Measurements from ENCODE around the gene COL5A1.

Gene COL5A1

DNA sequence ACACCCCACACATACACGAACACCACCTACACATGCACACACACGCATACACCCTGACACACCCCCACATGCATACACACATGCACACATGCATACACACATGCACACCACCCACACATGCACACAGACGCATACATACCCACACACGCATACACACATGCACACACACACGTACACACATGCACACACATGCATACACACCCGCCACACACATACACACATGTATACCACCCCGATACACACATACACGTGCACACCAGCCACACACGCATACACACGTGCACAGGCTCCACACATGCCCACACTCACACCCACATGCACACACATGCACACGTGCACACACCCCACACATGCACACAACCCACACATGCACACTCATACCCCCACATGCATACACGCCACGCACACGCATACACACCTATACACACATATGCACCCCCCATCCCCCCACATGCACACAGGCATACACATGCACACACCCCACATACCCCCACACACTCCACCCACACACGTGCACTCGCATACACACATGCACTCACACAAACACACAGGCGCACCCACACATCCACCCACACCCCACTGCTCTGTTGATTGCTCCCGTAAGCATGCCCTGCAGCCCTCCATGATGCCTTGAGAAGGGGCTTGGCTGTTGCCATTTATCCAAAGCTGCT, 119.3 kb downstream of the COL5A1 start:
- H3K4me3 ChIP-seq (ENCODE audit: low read length), result no peak overlapping the region
- no peak for DNase-seq (ENCODE audit: low read depth)
- TF ChIP-seq, protein P1, sequence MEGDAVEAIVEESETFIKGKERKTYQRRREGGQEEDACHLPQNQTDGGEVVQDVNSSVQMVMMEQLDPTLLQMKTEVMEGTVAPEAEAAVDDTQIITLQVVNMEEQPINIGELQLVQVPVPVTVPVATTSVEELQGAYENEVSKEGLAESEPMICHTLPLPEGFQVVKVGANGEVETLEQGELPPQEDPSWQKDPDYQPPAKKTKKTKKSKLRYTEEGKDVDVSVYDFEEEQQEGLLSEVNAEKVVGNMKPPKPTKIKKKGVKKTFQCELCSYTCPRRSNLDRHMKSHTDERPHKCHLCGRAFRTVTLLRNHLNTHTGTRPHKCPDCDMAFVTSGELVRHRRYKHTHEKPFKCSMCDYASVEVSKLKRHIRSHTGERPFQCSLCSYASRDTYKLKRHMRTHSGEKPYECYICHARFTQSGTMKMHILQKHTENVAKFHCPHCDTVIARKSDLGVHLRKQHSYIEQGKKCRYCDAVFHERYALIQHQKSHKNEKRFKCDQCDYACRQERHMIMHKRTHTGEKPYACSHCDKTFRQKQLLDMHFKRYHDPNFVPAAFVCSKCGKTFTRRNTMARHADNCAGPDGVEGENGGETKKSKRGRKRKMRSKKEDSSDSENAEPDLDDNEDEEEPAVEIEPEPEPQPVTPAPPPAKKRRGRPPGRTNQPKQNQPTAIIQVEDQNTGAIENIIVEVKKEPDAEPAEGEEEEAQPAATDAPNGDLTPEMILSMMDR (conservative IDR thresholded peaks at IDR 0.05; ENCODE audit: low read depth, low read length), result no peak

DNA sequence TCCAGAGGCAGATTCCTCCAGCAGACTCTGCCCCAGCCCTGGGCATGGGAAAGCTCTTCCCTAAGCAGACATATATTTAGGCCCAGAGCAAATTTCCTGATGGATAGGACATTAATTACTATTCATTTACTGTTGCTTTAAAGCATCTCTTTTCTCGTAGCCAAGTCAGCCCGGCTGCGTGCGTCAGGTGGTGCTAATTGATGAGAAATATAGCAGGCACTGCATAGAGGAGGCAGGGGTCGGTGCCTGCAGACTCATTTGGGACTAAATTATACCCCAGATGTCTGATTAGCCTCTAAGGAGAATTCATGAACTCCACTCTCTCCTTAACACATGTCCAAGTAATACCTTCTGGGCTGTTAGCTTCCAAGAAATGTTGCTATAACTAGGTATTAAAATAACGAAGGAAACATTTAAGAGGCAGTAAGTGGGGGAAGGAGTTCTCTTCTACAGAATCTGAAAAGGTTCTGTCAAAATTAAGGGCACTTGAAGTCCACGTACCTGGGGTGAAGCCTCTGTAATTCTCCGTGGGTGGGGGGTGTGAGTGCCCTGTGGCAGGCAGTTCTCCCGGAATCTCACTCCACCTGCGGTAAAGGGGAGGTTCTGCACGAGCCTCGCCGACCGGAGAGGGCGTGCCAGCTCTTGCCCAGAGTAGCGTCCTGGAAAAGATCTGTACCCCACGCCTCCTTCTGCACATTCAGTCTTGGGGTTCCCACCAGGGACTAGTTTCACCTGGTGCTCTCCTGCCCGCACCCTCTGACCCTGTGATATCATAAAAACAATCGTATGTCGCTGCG, 123.1 kb downstream of the COL5A1 start:
- no peak overlapping the region for H3K4me3 ChIP-seq (ENCODE audit: low read length)
- no peak for DNase-seq (ENCODE audit: low read depth)
- TF ChIP-seq, protein P1 (conservative IDR thresholded peaks at IDR 0.05; ENCODE audit: low read depth, low read length), result no peak

DNA sequence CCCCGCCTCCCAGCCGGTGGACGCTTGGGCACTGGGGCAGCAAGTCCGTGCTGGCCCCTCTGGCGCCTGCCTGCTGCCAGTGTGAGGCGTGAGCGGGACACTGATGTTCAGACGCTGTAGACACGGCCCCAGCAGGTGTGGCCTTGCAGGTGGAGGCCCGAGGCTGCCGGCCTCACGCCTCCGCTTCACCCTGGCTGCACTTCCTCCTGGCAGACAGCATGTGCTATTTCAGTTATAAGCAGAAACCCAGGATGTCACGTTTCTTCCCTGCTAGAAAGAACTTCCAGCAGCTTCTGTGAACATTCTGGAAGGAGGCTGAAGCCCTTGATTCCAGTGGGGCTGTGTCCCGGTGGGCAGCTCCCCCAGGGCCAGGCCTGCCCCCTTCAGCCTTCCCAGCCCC, 124.2 kb downstream of the COL5A1 start:
- TF ChIP-seq, protein P1 (conservative IDR thresholded peaks at IDR 0.05; ENCODE audit: low read depth, low read length), result no peak
- DNase-seq (ENCODE audit: low read depth), result no peak
- H3K4me3 ChIP-seq (ENCODE audit: low read length), result no peak overlapping the region

DNA sequence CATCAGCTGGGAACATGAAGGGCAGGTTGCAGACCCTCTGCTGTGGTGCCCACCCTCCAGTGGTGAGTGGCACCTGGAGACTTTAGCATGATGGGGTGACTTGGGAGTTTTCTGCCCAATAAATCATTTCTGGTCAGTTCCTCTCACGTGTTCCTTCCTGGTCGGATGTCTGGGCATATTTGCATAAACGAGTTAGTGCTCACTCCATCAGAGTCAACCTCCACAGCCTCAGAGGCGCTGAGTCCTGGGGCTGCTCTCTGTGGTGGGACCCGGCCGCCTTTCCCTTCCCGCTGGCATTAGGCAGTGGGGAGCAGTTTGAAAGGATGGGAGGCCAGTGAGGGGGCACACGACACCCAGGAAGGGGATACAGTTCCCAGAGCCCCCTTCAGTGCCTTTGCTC, 125.0 kb downstream of the COL5A1 start:
- no peak overlapping the region for H3K4me3 ChIP-seq (ENCODE audit: low read length)
- DNase-seq (ENCODE audit: low read depth), result no peak
- TF ChIP-seq, protein P1 (conservative IDR thresholded peaks at IDR 0.05; ENCODE audit: low read depth, low read length), result no peak

- TF ChIP-seq, protein P1 (conservative IDR thresholded peaks at IDR 0.05; ENCODE audit: low read depth, low read length), result no peak
- no peak overlapping the region for H3K4me3 ChIP-seq (ENCODE audit: low read length)
- DNase-seq (ENCODE audit: low read depth), result no peak
Observed at GRCh38 chr9:134768332-134768708, 126.7 kb downstream of the COL5A1 start.

DNA sequence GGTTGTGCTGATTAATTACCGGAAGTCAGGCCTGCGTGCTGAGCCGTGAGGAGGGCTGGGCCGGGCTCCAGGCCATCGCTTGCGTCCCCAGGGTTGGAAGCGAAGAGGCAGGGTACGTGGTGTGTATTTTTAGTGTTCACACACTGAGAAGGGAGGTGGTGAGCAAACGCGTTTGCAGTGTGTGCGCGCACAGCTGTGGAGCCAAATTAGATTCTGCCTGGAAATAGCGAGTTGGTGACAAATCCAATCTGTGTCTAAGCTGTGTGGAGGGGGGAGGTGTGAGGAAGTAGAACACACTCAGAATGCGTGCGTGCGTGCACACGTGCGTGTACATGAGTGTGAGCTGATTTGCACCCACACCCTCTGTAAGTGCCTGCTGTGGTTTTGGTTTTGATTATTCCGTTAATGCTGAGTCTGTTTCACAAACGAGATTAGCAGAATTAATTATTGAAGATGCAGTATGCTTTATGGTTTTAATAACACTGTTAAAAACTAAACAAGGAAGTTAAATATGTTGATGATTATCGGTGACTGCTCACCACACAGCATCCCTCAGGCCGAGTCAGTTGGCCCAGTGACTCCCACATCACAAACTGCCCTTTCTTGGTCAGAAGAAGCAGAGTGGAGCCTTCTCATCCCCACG, 127.2 kb downstream of the COL5A1 start:
- DNase-seq (ENCODE audit: low read depth), result no peak
- TF ChIP-seq, protein P1 (conservative IDR thresholded peaks at IDR 0.05; ENCODE audit: low read depth, low read length), result no peak
- H3K4me3 ChIP-seq (ENCODE audit: low read length), result no peak overlapping the region
